Gastrocnemius medialis (tissue), 4 donors: ENCODE results near the gene IL2RA. TPM values are rescaled to one million over a fixed set of nuclear protein-coding genes. Genes with fewer than 3 reads are reported as not detected.

Source experiments
- ATAC-seq, 2 donors: fragments of 150-250 bp; one replicate each; pipeline ENCODE4 v1.9.1; 2016
- DNase-seq, 2 donors: peaks; one replicate each; pipeline ENCODE4 v3.0.0-alpha.2; 2019
- H3K27ac ChIP-seq, 4 donors: fragments of 200-600 bp; sonication (generic); 1 replicate in 1 of 4; 2 replicates in 3 of 4; pipeline ENCODE4 v1.5.1; 2016 to 2018; ENCODE audit warnings: mild to moderate bottlenecking in 2 of 4, moderate library complexity in 1 of 4
- H3K27me3 ChIP-seq, 3 donors: fragments of 200-600 bp; sonication (generic) in 2 of 3; 1 replicate in 1 of 3; 2 replicates in 2 of 3; pipeline versions ENCODE4 v1.5.1 to v1.6.0; 2016 to 2019; ENCODE audit warnings: mild to moderate bottlenecking in 1 of 3, moderate library complexity in 1 of 3
- H3K36me3 ChIP-seq, 2 donors: fragments of 200-600 bp; sonication (generic) in 1 of 2; one replicate each; pipeline ENCODE4 v1.5.1; 2017 to 2018
- H3K4me1 ChIP-seq, 2 donors: fragments of 200-600 bp; sonication (generic) in 1 of 2; one replicate each; pipeline ENCODE4 v1.5.1; 2016 to 2017; ENCODE audit warnings: mild to moderate bottlenecking in 2 of 2
- H3K4me3 ChIP-seq, 4 donors: fragments of 200-600 bp; sonication (generic) in 3 of 4; 1 replicate in 1 of 4; 2 replicates in 3 of 4; pipeline ENCODE4 v1.5.1; 2016 to 2019; ENCODE audit warnings: mild to moderate bottlenecking in 2 of 4
- H3K9me3 ChIP-seq, 3 donors: fragments of 200-600 bp; sonication (generic) in 2 of 3; 1 replicate in 1 of 3; 2 replicates in 2 of 3; pipeline ENCODE4 v1.5.1; 2016 to 2019
- POLR2A ChIP-seq, 2 donors: fragments of 450-650 bp; IDR thresholded peaks; one replicate each; pipeline ENCODE4 v1.6.1; 2017; ENCODE audit warnings: antibody characterized with exemption in 2 of 2, mild to moderate bottlenecking in 2 of 2, moderate library complexity in 2 of 2
- in situ Hi-C, 4 donors: fragments of 200-750 bp; cut with MboI; loops; one replicate each; pipeline versions ENCODE4 v1.15.0 to v1.8.0; 2017; ENCODE audit warnings: low sequenced_read_pairs in 4 of 4
- intact Hi-C: fragments of 100-400 bp; cut with DNase I; formaldehyde crosslinking; loops from one replicate; pipeline ENCODE4 v1.15.1; 2023; ENCODE audit warnings: low total_unique reads
- total RNA-seq, 4 donors: library from RNA; depleted of rRNA; stranded (reverse); fragments of >200 nt; gene quantifications; one replicate each; pipeline versions ENCODE4 v1.1.0 to v1.2.3, GENCODE V29; 2016
- TF ChIP-seq, protein P1 (sequence below), 5 experiments: fragments of 450-650 bp in 3 of 5; fragments of 200-600 bp in 2 of 5; sonication (generic) in 2 of 5; IDR thresholded peaks in 4 of 5; conservative IDR thresholded peaks in 1 of 5; 1 replicate in 4 of 5; 2 replicates in 1 of 5; pipeline ENCODE4 v1.5.1; 2016 to 2019; ENCODE audit warnings: antibody characterized with exemption in 5 of 5, mild to moderate bottlenecking in 3 of 5, moderate library complexity in 3 of 5

IL2RA gene
- total RNA-seq, 4 donors from 2014 or later, result 2.1 TPM; not detected in 3

DNA sequence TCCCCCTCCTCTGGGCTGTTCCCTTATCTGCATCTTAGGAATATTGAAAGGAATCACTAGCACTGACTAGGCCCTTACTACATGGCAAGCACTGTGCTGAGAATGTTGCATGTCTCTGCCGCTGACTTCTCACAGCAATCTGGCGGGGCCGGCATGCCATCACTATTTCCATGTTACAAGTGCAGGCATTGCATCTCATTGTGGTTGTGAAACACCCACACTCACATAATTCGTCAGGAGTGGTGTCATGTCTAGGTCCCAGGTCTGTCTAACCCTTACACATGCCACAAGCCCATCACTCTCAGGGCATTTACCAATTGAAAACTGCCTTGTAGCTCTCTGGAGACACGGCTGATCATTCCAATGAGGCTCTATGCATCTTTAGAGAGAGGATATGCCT, 8.5 kb upstream of the IL2RA start:
- no peak overlapping the region for H3K27ac ChIP-seq
- no peak overlapping the region for H3K4me3 ChIP-seq
- H3K9me3 ChIP-seq, result no peaks in the 10 kb centered on the region
- peaks cover 0 to 6% of the 10 kb centered on the region in 2 donors for H3K4me1 ChIP-seq
- TF ChIP-seq, protein P1, sequence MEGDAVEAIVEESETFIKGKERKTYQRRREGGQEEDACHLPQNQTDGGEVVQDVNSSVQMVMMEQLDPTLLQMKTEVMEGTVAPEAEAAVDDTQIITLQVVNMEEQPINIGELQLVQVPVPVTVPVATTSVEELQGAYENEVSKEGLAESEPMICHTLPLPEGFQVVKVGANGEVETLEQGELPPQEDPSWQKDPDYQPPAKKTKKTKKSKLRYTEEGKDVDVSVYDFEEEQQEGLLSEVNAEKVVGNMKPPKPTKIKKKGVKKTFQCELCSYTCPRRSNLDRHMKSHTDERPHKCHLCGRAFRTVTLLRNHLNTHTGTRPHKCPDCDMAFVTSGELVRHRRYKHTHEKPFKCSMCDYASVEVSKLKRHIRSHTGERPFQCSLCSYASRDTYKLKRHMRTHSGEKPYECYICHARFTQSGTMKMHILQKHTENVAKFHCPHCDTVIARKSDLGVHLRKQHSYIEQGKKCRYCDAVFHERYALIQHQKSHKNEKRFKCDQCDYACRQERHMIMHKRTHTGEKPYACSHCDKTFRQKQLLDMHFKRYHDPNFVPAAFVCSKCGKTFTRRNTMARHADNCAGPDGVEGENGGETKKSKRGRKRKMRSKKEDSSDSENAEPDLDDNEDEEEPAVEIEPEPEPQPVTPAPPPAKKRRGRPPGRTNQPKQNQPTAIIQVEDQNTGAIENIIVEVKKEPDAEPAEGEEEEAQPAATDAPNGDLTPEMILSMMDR (IDR thresholded peaks at IDR 0.05 in 4 of 5, conservative IDR thresholded peaks at IDR 0.05 in 1 of 5), result no peak
- TF ChIP-seq POLR2A (IDR thresholded peaks at IDR 0.05), result no peak
- no peaks in the 10 kb centered on the region for H3K27me3 ChIP-seq
- DNase-seq (no peak), ATAC-seq (no peak)
- no peaks in the 10 kb centered on the region for H3K36me3 ChIP-seq
- in situ Hi-C loops (no loop called here), intact Hi-C loops (no loop called here)

GRCh38 chr10:6069081-6069931, 7.1 kb upstream of the IL2RA start:
- no peaks in the 10 kb centered on the region for H3K27me3 ChIP-seq
- H3K4me3 ChIP-seq, result no peak overlapping the region
- no peak for TF ChIP-seq POLR2A (IDR thresholded peaks at IDR 0.05)
- TF ChIP-seq, protein P1 (IDR thresholded peaks at IDR 0.05 in 4 of 5, conservative IDR thresholded peaks at IDR 0.05 in 1 of 5), result no peak
- no peaks in the 10 kb centered on the region for H3K36me3 ChIP-seq
- no peak overlapping the region for H3K27ac ChIP-seq
- H3K9me3 ChIP-seq, result no peaks in the 10 kb centered on the region
- in situ Hi-C loops, result no loop called here
- peaks cover 0 to 6% of the 10 kb centered on the region in 2 donors for H3K4me1 ChIP-seq
- ATAC-seq (no peak), DNase-seq (no peak)
- intact Hi-C loops, result no loop called here

DNA sequence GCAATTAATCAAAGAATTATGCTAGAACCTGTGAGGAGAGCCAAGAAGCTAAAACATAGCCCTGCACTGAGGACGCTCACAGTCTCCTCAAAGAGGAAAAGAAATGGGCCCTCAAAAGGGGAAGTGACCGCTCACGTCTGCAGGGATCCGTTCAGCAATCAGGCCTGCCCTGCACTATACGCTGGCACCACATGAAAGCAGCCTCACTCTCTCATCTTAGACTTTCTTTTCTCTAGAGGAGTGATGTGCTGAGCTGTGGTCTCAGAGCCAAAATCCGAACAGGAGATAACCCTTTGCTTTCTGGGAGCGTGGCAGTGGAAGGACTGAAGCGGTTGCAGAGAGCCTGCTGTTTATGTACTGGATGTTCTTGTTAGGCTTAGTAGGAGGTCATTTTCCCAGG, 6.3 kb upstream of the IL2RA start:
- TF ChIP-seq, protein P1 (IDR thresholded peaks at IDR 0.05 in 4 of 5, conservative IDR thresholded peaks at IDR 0.05 in 1 of 5), result no peak
- TF ChIP-seq POLR2A (IDR thresholded peaks at IDR 0.05), result no peak
- ATAC-seq, result no peak
- no peak overlapping the region for H3K27ac ChIP-seq
- H3K4me3 ChIP-seq, result no peak overlapping the region
- in situ Hi-C loops, result no loop called here
- H3K36me3 ChIP-seq, result no peaks in the 10 kb centered on the region
- no peaks in the 10 kb centered on the region for H3K27me3 ChIP-seq
- H3K9me3 ChIP-seq, result no peaks in the 10 kb centered on the region
- peaks cover 0 to 6% of the 10 kb centered on the region in 2 donors for H3K4me1 ChIP-seq
- no peak for DNase-seq
- intact Hi-C loops, result no loop called here

DNA sequence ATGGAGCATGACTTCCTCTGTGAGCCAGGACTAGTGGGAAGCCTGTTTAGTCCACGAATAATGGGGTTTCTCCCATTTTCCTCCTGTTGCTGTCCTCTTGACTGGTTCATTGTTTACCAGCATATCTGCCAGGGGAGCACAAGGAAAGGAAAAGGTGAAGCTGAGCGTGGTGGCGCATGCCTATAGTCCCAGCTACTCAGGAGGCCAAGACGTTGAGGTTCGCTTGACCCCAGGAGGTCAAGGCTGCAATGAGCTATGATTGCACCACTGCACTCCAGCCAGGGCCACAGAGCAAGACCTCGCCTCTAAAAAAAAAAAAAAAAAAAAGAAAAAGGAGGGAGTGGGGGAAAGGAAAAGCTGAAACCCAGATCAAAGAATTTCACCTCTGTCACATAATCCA, 5.8 kb upstream of the IL2RA start:
- intact Hi-C loops, result no loop called here
- ATAC-seq (no peak), DNase-seq (no peak)
- no peaks in the 10 kb centered on the region for H3K9me3 ChIP-seq
- H3K27me3 ChIP-seq, result no peaks in the 10 kb centered on the region
- in situ Hi-C loops, result no loop called here
- no peak overlapping the region for H3K4me3 ChIP-seq
- TF ChIP-seq, protein P1 (IDR thresholded peaks at IDR 0.05 in 4 of 5, conservative IDR thresholded peaks at IDR 0.05 in 1 of 5), result no peak
- TF ChIP-seq POLR2A (IDR thresholded peaks at IDR 0.05), result no peak
- H3K27ac ChIP-seq, result no peak overlapping the region
- peaks cover 0 to 6% of the 10 kb centered on the region in 2 donors for H3K4me1 ChIP-seq
- no peaks in the 10 kb centered on the region for H3K36me3 ChIP-seq
